Measurements from ENCODE around the gene CLN5.

DNA sequence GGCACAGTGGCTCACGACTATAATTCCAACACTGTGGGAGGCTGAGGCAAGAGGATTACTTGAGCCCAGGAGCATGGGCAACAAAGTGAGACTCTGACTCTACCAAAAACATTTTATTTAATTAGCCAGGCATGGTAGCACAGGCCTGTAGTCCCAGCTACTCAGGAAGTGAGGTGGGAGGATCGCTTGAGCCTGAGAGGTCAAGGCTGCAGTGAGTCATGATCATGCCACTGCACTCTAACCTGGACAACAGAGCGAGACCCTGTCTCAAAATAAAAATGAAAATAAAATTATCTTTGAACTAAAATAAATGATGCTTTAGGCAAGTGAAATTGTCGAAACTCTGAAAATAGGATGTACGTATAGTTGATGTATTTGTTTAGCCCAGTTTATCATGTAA lies 8.2 kb upstream of the CLN5 start:
- TF ChIP-seq, protein P1, sequence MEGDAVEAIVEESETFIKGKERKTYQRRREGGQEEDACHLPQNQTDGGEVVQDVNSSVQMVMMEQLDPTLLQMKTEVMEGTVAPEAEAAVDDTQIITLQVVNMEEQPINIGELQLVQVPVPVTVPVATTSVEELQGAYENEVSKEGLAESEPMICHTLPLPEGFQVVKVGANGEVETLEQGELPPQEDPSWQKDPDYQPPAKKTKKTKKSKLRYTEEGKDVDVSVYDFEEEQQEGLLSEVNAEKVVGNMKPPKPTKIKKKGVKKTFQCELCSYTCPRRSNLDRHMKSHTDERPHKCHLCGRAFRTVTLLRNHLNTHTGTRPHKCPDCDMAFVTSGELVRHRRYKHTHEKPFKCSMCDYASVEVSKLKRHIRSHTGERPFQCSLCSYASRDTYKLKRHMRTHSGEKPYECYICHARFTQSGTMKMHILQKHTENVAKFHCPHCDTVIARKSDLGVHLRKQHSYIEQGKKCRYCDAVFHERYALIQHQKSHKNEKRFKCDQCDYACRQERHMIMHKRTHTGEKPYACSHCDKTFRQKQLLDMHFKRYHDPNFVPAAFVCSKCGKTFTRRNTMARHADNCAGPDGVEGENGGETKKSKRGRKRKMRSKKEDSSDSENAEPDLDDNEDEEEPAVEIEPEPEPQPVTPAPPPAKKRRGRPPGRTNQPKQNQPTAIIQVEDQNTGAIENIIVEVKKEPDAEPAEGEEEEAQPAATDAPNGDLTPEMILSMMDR (IDR thresholded peaks at IDR 0.05 in 4 of 5, conservative IDR thresholded peaks at IDR 0.05 in 1 of 5): no peak
- no peak for TF ChIP-seq POLR2A (IDR thresholded peaks at IDR 0.05)
